PFSK-1 (cell line): ENCODE data around the gene KHNYN.

Experiments used
- FOXP2 ChIP-seq: optimal IDR thresholded peaks from 2 replicates; pipeline ENCODE3; 2011; ENCODE audit warnings: borderline replicate concordance, control low read depth, inconsistent platforms; ENCODE audit not compliant: insufficient read depth; ENCODE audit errors: extremely low read length, extremely low read depth
- POLR2AphosphoS5 ChIP-seq: IDR thresholded peaks from 2 replicates; pipeline ENCODE4 v1.6.1; 2012; ENCODE audit warnings: low read depth, mild to moderate bottlenecking, control low read depth, low read length, moderate library complexity
- REST ChIP-seq, 2 experiments: IDR thresholded peaks; 2 replicates each; pipeline versions ENCODE4 v1.6.1 to v1.8.0; 2011 to 2012; ENCODE audit warnings: low read depth in 2 of 2, low read length in 2 of 2, control low read depth in 1 of 2, inconsistent platforms in 1 of 2, mild to moderate bottlenecking in 1 of 2, moderate library complexity in 1 of 2; ENCODE audit not compliant: insufficient read depth in 1 of 2
- SIN3A ChIP-seq: IDR thresholded peaks from 2 replicates; pipeline ENCODE4 v1.6.1; 2012; ENCODE audit warnings: mild to moderate bottlenecking, low read length, moderate library complexity, borderline replicate concordance; ENCODE audit not compliant: insufficient read depth
- TAF1 ChIP-seq: IDR thresholded peaks from 2 replicates; pipeline ENCODE4 v1.6.1; 2012; ENCODE audit warnings: low read length, control low read depth, borderline replicate concordance; ENCODE audit not compliant: insufficient read depth

The KHNYN gene

GRCh38 chr14:24407608-24408325 lies 22.0 kb upstream of the KHNYN start:
- no peak for TF ChIP-seq SIN3A
- no peak for TF ChIP-seq POLR2AphosphoS5
- TF ChIP-seq REST (IDR thresholded peaks at IDR 0.05; ENCODE audit: insufficient read depth in 1 of 2, low read depth in 2 of 2, low read length in 2 of 2): no peak
- no peak for TF ChIP-seq TAF1
- TF ChIP-seq FOXP2: no peak

DNA sequence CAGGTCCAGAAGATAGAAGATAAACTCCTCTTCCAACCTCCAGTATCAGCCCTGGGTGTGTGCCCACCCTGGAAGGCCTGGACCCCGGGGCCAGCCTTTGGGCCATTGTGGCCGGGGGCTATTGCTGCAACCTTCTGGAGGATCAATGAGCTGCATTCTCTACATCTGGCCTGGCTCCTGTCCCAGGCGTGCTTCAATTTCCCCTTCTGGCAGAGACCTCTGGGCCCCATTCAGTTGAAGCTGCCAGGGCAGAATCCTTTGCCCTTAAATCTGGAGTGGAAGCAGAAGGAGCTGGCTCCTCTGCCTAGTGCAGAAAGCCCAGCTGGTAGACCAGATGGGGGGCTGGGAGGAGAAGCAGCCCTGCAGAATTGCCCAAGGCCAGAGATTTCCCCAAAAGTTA lies 21.0 kb upstream of the KHNYN start:
- TF ChIP-seq FOXP2: no peak
- no peak for TF ChIP-seq SIN3A

GRCh38 chr14:24409192-24409591 lies 20.6 kb upstream of the KHNYN start:
- no peak for TF ChIP-seq TAF1
- no peak for TF ChIP-seq FOXP2

GRCh38 chr14:24409956-24410355 lies 19.8 kb upstream of the KHNYN start:
- TF ChIP-seq REST (IDR thresholded peaks at IDR 0.05; ENCODE audit: insufficient read depth in 1 of 2, low read depth in 2 of 2, low read length in 2 of 2) (no peak), SIN3A (no peak), FOXP2 (no peak), TAF1 (no peak), POLR2AphosphoS5 (no peak)

- TF ChIP-seq SIN3A: no peak
- no peak for TF ChIP-seq FOXP2
- no peak for TF ChIP-seq REST (IDR thresholded peaks at IDR 0.05; ENCODE audit: insufficient read depth in 1 of 2, low read depth in 2 of 2, low read length in 2 of 2)
- no peak for TF ChIP-seq TAF1
- no peak for TF ChIP-seq POLR2AphosphoS5
Measured at GRCh38 chr14:24411443-24412389, 18.0 kb upstream of the KHNYN start.

DNA sequence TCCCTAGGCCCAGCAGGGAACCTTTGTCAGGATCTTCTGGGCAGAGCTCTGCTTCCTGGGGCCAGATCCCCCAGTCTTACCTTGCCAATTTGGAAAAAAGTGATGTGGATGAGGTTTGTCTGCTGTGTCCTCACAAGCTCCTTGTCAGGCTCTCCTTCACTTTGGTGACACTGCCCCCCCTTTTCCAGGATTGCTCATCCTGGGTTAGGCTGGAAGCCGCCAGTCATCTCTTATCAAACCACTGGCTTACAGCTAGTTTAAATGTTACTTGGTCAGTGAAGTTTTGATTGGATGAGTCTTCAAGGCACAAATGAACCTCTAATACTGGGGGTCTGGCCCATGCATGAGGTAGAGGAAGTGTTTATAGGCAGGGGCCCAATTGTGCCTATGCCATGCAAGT lies 15.7 kb upstream of the KHNYN start:
- TF ChIP-seq POLR2AphosphoS5 (no peak), TAF1 (no peak), REST (IDR thresholded peaks at IDR 0.05; ENCODE audit: insufficient read depth in 1 of 2, low read depth in 2 of 2, low read length in 2 of 2) (no peak), SIN3A (no peak), FOXP2 (no peak)
